Non-pigmented ciliary epithelial cell (primary cell): ENCODE results near the gene PDZD7.

Source experiments
- DNase-seq: peaks from one replicate; pipeline ENCODE4 v3.0.0-alpha.2; 2010; ENCODE audit warnings: low read depth

The PDZD7 gene

DNA sequence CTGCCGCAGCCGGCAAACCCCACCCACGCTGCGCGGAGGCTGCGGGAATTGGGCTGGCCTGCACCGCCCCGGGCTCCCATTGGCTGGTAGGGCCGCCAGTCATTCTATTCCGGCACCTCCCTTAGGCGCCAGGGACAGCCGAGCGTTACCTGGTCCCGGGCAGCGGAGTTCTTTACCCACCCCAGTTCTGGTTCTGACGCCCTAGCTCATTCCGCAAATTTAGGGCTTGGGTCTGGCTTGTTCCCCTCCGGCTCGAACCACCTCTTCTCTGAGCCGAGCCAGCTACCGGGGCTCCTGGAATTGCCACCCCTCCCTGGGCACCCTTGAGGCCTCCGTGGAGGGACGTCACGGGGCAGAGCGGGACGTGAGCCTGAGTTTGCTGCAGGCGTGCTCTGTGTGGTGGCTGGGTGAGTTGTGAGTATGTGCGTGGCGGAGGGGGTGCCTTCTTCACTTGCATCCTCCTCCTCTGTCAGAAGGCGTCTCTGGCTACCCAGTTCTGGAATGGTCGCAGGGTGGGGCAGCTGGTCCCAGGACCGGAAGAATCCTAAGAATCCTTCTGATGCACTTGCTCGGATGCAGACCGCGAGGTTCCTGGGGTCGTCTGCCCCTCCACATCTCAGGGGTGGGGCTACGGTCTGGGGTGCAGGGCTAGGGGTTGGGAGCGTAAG, at the start of gene PDZD7, which contains the start of gene SFXN3:
PDZD7 (minus strand) TSS at position 2 of the 668 bp plus-strand sequence. CDS start 910 bp downstream, outside the sequence.
SFXN3 (plus strand) TSS at position 107 of the 668 bp plus-strand sequence. CDS start 3,461 bp downstream, outside the sequence.
- no peak for DNase-seq

GRCh38 chr10:101079874-101080273, 48.9 kb upstream of the PDZD7 start:
- DNase-seq = no peak

DNA sequence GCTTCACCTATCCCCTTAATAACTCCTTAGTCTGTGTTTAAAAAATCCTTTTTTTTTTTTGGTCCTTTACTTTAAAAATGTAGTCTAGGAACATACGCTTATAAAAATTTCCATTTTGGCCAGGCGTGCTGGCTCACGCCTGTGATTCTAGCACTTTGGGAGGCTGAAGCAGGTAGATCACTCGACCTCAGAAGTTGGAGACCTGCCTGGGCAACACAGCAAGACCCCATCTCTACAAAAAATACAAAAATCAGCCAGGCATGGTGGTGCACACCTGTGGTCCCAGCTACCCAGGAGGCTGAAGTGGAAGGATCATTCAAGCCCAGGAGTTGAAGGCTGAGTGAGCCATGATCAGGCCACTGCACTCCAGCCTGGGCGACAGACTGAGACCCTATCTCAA, 45.7 kb upstream of the PDZD7 start:
- DNase-seq = no peak

- DNase-seq = no peak
These were observed 44.8 kb upstream of the PDZD7 start for GRCh38 chr10:101075775-101076174.

DNA sequence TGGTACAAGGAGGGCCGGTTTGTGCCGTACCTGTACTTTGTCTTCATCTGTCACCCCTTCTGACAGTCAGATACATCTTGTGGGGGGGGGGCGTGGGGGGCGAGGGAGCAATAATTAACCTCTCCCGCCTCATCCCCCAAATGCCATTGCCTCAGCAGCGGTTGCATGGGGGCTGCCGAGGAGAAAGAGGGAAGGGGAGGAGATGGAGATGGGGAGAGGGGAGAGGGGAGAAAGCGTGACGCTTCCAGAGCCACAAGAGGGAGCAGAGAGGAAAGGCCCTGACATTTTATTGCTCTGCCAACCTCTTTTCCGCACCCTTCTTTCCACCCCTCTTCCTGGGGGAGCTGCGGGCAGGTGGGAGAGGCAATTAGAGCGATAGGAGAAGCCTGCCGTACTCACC, 42.7 kb upstream of the PDZD7 start:
- DNase-seq = no peak

GRCh38 chr10:101072923-101073322, 42.0 kb upstream of the PDZD7 start:
- no peak for DNase-seq

- DNase-seq = no peak
These were observed 41.0 kb upstream of the PDZD7 start for GRCh38 chr10:101071885-101072433.

DNA sequence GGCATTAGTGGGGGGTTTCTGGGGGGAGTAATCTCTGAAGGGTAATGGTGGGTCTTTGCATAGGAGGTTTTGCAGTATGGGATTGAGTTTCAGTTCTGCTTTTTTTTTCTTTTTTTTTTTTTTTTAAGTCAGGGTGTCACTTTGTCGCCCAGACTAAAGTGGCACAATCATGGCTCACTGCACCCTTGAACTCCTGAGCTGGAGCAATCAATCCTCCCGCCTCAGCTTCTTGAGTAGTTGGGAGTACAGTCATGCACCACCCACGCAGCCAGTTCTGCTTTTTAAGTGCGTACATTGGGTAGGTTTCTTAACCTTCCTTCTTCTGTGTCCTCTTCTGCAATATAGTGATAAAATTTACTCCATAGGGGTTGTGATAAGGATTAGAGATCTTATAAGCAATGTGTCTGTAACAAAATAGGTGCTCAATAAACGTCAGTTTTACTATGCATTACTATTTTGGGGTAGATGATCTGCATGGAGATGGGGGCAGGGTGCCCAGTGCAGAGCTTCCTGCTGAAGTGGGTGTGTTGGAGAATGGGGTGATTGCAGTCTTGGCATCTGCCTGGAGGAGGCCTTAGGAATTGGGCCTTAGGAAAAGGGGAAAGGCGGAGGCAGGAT, 40.4 kb upstream of the PDZD7 start:
- DNase-seq = no peak

GRCh38 chr10:101070098-101070497, 39.2 kb upstream of the PDZD7 start:
- DNase-seq = no peak

GRCh38 chr10:101069441-101069840, 38.5 kb upstream of the PDZD7 start:
- DNase-seq = no peak

GRCh38 chr10:101067356-101068083, 36.6 kb upstream of the PDZD7 start:
- DNase-seq = peak; percentile 55

GRCh38 chr10:101066896-101067355, 36.0 kb upstream of the PDZD7 start:
- no peak for DNase-seq

GRCh38 chr10:101066146-101066895, 35.4 kb upstream of the PDZD7 start:
- no peak for DNase-seq

DNA sequence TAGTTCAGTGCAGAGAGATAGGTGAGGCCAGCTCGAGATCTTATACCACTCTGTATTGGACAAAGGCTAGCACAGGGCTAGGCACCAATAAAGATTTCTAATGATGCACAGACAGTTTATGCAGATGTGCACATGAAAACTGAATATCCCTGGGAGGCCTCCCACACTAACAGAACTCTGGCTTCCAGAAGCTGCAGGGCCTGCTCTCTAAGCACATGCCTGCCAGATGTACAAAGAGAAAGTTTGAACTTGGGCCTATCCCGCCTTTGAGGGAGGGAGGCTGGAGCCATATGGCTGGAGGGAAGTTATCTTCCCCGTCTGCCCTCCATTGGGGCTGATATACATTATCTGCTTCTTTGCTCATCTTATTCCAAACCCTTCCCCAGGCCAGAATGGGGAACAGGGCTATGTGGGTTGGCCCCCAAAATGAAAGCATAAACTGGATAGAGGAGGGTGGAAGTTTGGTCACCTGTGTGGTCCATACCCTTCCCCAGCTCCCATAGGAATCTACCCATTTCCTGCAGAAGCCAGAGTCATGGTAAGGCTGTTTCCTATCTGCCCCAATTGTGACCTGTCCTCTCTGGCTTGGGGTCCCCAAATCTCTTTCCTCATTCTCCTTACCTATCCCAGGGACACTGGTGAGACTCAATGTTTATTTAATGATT, 34.7 kb upstream of the PDZD7 start:
- DNase-seq = no peak

DNA sequence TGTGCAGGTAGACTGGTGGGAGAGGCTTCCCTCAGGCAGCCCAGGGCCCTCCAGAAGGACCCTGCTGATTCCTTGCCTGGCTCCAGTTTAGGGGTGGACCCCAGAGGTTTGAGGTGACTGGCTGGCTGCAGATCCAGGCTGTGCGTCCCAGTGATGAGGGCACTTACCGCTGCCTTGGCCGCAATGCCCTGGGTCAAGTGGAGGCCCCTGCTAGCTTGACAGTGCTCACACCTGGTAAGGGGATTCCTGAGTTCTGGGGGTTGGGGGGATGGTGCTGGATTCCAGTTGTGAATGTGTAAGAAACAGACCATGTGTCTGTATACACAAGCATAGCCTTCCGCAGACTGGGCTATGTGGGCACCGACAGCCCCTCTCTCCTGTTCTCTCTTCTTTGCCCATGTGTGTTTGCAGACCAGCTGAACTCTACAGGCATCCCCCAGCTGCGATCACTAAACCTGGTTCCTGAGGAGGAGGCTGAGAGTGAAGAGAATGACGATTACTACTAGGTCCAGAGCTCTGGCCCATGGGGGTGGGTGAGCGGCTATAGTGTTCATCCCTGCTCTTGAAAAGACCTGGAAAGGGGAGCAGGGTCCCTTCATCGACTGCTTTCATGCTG, 33.6 kb upstream of the PDZD7 start:
- no peak for DNase-seq

DNA sequence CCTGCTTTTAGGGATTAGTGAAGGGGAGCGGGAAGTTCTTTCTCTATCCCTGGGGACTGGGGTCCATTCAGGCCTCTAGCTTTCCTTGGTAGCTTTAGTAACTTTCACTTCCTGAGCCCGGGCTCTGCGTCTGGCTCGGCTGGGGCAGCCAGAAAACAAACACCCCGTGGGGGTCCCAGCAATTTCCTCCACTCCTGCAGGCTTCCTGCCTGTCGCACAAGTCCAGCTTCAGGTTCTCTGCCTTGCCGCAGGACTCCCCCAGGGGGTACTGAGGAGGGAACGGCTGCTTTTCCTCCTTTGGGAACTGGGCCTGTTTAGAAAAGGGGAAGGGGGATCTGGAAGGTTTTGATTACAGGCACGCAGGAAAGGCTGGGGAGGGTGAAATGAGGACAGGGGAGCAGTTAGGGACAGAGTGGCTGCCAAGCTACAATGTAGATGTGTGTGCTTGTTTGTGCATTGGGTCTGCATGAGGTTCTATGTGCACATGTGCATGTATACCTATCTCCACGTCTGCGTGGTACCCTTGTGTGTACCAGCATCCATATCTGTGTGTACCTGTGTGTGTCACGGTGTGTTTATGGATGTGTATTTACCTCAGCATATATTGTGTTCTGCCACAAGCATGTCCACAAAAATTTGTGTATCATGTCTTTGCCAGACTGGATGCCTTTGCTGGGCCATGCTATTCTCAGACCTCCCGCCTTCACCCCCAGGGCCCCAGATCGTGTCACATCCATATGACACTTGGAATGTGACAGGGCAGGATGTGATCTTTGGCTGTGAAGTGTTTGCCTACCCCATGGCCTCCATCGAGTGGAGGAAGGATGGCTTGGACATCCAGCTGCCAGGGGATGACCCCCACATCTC, 32.9 kb upstream of the PDZD7 start:
- no peak for DNase-seq

DNA sequence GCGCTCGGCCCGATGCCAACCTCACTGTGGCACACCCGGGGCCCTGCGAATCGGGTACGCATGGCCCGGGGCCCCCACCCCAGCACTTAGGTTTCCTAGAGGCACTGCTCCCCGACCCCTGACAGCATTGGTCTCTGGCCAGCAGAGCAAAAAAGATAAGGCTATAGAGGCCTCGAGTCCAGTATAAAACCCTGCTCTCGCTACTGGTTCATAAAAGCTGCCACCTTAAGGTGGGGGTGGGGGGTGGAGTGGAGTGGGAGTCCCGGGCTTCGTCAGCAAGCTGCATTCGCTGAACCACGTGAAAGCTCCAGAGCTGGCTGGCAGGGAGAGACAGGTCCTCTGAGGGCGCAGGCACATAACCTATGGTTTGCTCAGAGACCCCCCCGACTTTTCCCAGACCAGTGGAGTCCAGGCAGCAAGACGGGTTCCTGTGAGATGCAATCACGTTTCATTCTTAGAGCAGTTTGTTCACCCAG, 32.2 kb upstream of the PDZD7 start:
- DNase-seq = no peak

- no peak for DNase-seq
These were observed 31.5 kb upstream of the PDZD7 start for GRCh38 chr10:101062232-101063049.
